A549 (cell line): Measurements from ENCODE around the gene COQ4.

Experiments used
- CBX2 ChIP-seq: fragments of 200-600 bp; sonication (generic); IDR thresholded peaks from 2 replicates; pipeline ENCODE4 v1.6.1; 2016; ENCODE audit warnings: low read depth, mild to moderate bottlenecking, borderline replicate concordance
- CTCF ChIP-seq: fragments of >200 bp; sonication (Bioruptor Twin); formaldehyde crosslinking; IDR thresholded peaks from 3 replicates; pipeline ENCODE4 v1.5.1; 2016
- EP300 ChIP-seq, 2 experiments: fragments of >200 bp; sonication (Bioruptor Twin); formaldehyde crosslinking; IDR thresholded peaks; 2 replicates in 1 of 2; 3 replicates in 1 of 2; pipeline ENCODE4 v1.6.1; 2016 to 2017
- RAD21 ChIP-seq, 2 experiments: fragments of >200 bp in 1 of 2; sonication (Bioruptor Twin) in 1 of 2; formaldehyde crosslinking in 1 of 2; IDR thresholded peaks in 1 of 2; conservative IDR thresholded peaks in 1 of 2; 2 replicates in 1 of 2; 3 replicates in 1 of 2; pipeline ENCODE4 v1.6.1; 2012 to 2018; ENCODE audit warnings: inconsistent platforms in 1 of 2
- REST ChIP-seq: fragments of 200-600 bp; sonication (generic); IDR thresholded peaks from 2 replicates; pipeline ENCODE4 v1.6.1; 2016; ENCODE audit warnings: antibody characterized with exemption, mild to moderate bottlenecking, moderate library complexity

GRCh38 chr9:128316421-128316820 lies 6.2 kb upstream of the COQ4 start:
- TF ChIP-seq CTCF (no peak), EP300 (IDR thresholded peaks at IDR 0.05) (no peak), CBX2 (no peak), RAD21 (conservative IDR thresholded peaks at IDR 0.05 in 1 of 2, IDR thresholded peaks at IDR 0.05 in 1 of 2) (no peak), REST (no peak)
